ENCODE results near the gene GMDS. TPM values are rescaled to one million over a fixed set of nuclear protein-coding genes. Genes with fewer than 3 reads are reported as not detected.

The GMDS gene
- total RNA-seq, 2 experiments from 2014 or later = 36.6 to 42.8 TPM

GRCh38 chr6:2147766-2148448, 97.5 kb downstream of the GMDS start:
- no peaks in the 10 kb centered on the region for H3K9me3 Mint-ChIP-seq
- ATAC-seq (no peak), DNase-seq (no peak)
- H3K27me3 Mint-ChIP-seq = no peaks in the 10 kb centered on the region
- CTCF ChIA-PET = no interaction called here
- no peak overlapping the region for H3K27ac Mint-ChIP-seq
- H3K36me3 Mint-ChIP-seq (ENCODE audit: low read depth) = peaks cover 5% of the 10 kb centered on the region
- no peak for TF ChIP-seq CTCF (IDR thresholded peaks at IDR 0.05)
- POLR2A ChIA-PET = no interaction called here
- intact Hi-C loops (cut with micrococcal nuclease) = no loop called here
- peaks cover 5% of the 10 kb centered on the region for H3K4me1 Mint-ChIP-seq (ENCODE audit: low read depth)
- H3K4me3 Mint-ChIP-seq = no peak overlapping the region

GRCh38 chr6:2147261-2147660, 98.1 kb downstream of the GMDS start:
- H3K4me3 Mint-ChIP-seq = no peak overlapping the region
- no peaks in the 10 kb centered on the region for H3K27me3 Mint-ChIP-seq
- intact Hi-C loops (cut with micrococcal nuclease) = no loop called here
- H3K27ac Mint-ChIP-seq = no peak overlapping the region
- TF ChIP-seq CTCF (IDR thresholded peaks at IDR 0.05) = no peak
- H3K9me3 Mint-ChIP-seq = no peaks in the 10 kb centered on the region
- DNase-seq (no peak), ATAC-seq (no peak)
- peaks cover 5% of the 10 kb centered on the region for H3K36me3 Mint-ChIP-seq (ENCODE audit: low read depth)
- POLR2A ChIA-PET = no interaction called here
- peaks cover 5% of the 10 kb centered on the region for H3K4me1 Mint-ChIP-seq (ENCODE audit: low read depth)
- CTCF ChIA-PET = no interaction called here

- ATAC-seq (no peak), DNase-seq (no peak)
- ChIA-PET POLR2A (no interaction called here), CTCF (no interaction called here)
- intact Hi-C loops (cut with micrococcal nuclease) = no loop called here
- peaks cover 5% of the 10 kb centered on the region for H3K36me3 Mint-ChIP-seq (ENCODE audit: low read depth)
- no peaks in the 10 kb centered on the region for H3K27me3 Mint-ChIP-seq
- no peaks in the 10 kb centered on the region for H3K9me3 Mint-ChIP-seq
- TF ChIP-seq CTCF (IDR thresholded peaks at IDR 0.05) = no peak
- no peak overlapping the region for H3K4me3 Mint-ChIP-seq
- no peak overlapping the region for H3K27ac Mint-ChIP-seq
- H3K4me1 Mint-ChIP-seq (ENCODE audit: low read depth) = peaks cover 25% of the 10 kb centered on the region
These were observed 101.2 kb downstream of the GMDS start for GRCh38 chr6:2144210-2144609.

- no peak overlapping the region for H3K27ac Mint-ChIP-seq
- H3K36me3 Mint-ChIP-seq (ENCODE audit: low read depth) = peaks cover 2% of the 10 kb centered on the region
- ATAC-seq (no peak), DNase-seq (no peak)
- no peaks in the 10 kb centered on the region for H3K9me3 Mint-ChIP-seq
- no peak overlapping the region for H3K4me3 Mint-ChIP-seq
- intact Hi-C loops (cut with micrococcal nuclease) = no loop called here
- ChIA-PET POLR2A (no interaction called here), CTCF (no interaction called here)
- H3K27me3 Mint-ChIP-seq = no peaks in the 10 kb centered on the region
- H3K4me1 Mint-ChIP-seq (ENCODE audit: low read depth) = peaks cover 25% of the 10 kb centered on the region
- TF ChIP-seq CTCF (IDR thresholded peaks at IDR 0.05) = no peak
These were observed 103.6 kb downstream of the GMDS start for GRCh38 chr6:2141644-2142290.

GRCh38 chr6:2140438-2141128, 104.8 kb downstream of the GMDS start:
- no peak for ATAC-seq
- no peak overlapping the region for H3K4me3 Mint-ChIP-seq
- POLR2A ChIA-PET = no interaction called here
- no peak for DNase-seq
- peaks cover 25% of the 10 kb centered on the region for H3K4me1 Mint-ChIP-seq (ENCODE audit: low read depth)
- CTCF ChIA-PET = no interaction called here
- H3K27ac Mint-ChIP-seq = no peak overlapping the region
- H3K9me3 Mint-ChIP-seq = no peaks in the 10 kb centered on the region
- TF ChIP-seq CTCF (IDR thresholded peaks at IDR 0.05) = no peak
- H3K27me3 Mint-ChIP-seq = no peaks in the 10 kb centered on the region
- intact Hi-C loops (cut with micrococcal nuclease) = no loop called here
- no peaks in the 10 kb centered on the region for H3K36me3 Mint-ChIP-seq (ENCODE audit: low read depth)
